Activated effector memory CD4-positive, alpha-beta T cell treated with Interleukin-2 at 50 U/mL for 16 hours (primary cell): Measurements from ENCODE around the gene EPB42.
"Not testable (repeated sequence)": the region's sequence is repeated elsewhere in the genome, so short reads cannot be mapped to it uniquely, and the experiment has no call there.

Experiments
- DNase-seq: peaks from one replicate; pipeline ENCODE4 v3.0.0-alpha.2; 2020

EPB42 gene

GRCh38 chr15:43184407-43185124 lies 36.3 kb downstream of the EPB42 start:
- no peak for DNase-seq

- DNase-seq, result no peak
Observed at GRCh38 chr15:43183270-43183669, 37.5 kb downstream of the EPB42 start.

GRCh38 chr15:43177147-43177546 lies 43.7 kb downstream of the EPB42 start:
- not testable (repeated sequence) for DNase-seq

- not testable (repeated sequence) for DNase-seq
Observed at GRCh38 chr15:43175656-43176309, 45.0 kb downstream of the EPB42 start.

GRCh38 chr15:43169888-43170287 lies 50.9 kb downstream of the EPB42 start:
- DNase-seq, result no peak

- DNase-seq, result no peak
Observed at GRCh38 chr15:43168192-43169107, 52.4 kb downstream of the EPB42 start.

- DNase-seq, result not testable (repeated sequence)
Observed at GRCh38 chr15:43167261-43167660, 53.6 kb downstream of the EPB42 start.

GRCh38 chr15:43165801-43166325 lies 55.0 kb downstream of the EPB42 start:
- no peak for DNase-seq

- DNase-seq, result no peak
Observed at GRCh38 chr15:43153269-43153668, 67.5 kb downstream of the EPB42 start.

- DNase-seq, result no peak
Observed at GRCh38 chr15:43151688-43152087, 69.1 kb downstream of the EPB42 start.

GRCh38 chr15:43150191-43150929 lies 70.5 kb downstream of the EPB42 start:
- no peak for DNase-seq
